IPS-20b (cell line): ENCODE data around the gene PHLDB3.
"Not testable (repeated sequence)": the region's sequence is repeated elsewhere in the genome, so short reads cannot be mapped to it uniquely, and the experiment has no call there.

ENCODE experiments used
- H3K27ac ChIP-seq: one replicate; pipeline ENCODE4 v1.5.1; 2013; ENCODE audit warnings: low read length
- H3K27me3 ChIP-seq: 2 replicates; pipeline ENCODE4 v1.6.1; 2013; ENCODE audit warnings: mild to moderate bottlenecking, low read length, inconsistent platforms; ENCODE audit not compliant: insufficient read depth
- H3K36me3 ChIP-seq: 2 replicates; pipeline ENCODE4 v1.6.1; 2013; ENCODE audit warnings: low read depth, mild to moderate bottlenecking, inconsistent platforms, low read length, moderate library complexity; ENCODE audit not compliant: insufficient read depth
- H3K4me1 ChIP-seq: 2 replicates; pipeline ENCODE4 v1.6.1; 2013; ENCODE audit warnings: mild to moderate bottlenecking, control low read depth, inconsistent platforms, low read length, moderate library complexity; ENCODE audit not compliant: insufficient read depth
- H3K4me3 ChIP-seq: 2 replicates; pipeline ENCODE4 v1.5.1; 2013; ENCODE audit warnings: mild to moderate bottlenecking, low read length, inconsistent platforms
- H3K9ac ChIP-seq: 2 replicates; pipeline ENCODE4 v1.6.1; 2013; ENCODE audit warnings: low read depth, mild to moderate bottlenecking, inconsistent platforms, low read length, moderate library complexity
- H3K9me3 ChIP-seq: 2 replicates; pipeline ENCODE4 v1.6.1; 2013; ENCODE audit warnings: mild to moderate bottlenecking, low read depth, low read length, inconsistent platforms; ENCODE audit not compliant: insufficient read depth

The PHLDB3 gene

DNA sequence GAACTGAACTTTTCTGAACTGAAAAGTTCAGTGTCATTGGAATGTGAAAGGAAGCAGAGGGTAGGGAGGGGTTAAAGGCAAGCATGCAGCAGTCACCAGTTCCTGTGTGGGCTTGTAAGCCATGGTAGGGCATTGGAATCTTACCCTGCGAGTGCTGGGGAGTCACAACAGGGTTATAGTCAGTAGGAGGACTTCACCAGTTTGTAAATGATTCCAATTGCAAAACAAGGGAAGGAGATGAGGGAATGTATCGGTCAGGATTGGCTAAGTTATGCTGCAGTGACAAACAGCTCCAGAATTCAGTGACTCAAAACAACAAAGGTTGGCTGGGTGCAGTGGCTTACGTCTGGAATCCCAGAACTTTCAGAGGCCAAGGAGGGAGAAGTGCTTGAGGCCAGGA, 52.0 kb downstream of the PHLDB3 start:
- Histone ChIP-seq H3K4me1 (no peaks in the 10 kb centered on the region; the same call in 1 of the 2 replicates), H3K4me3 (no peak overlapping the region), H3K9ac (no peak overlapping the region), H3K27me3 (no peaks in the 10 kb centered on the region), H3K27ac (no peak overlapping the region), H3K36me3 (no peaks in the 10 kb centered on the region), H3K9me3 (no peaks in the 10 kb centered on the region)

DNA sequence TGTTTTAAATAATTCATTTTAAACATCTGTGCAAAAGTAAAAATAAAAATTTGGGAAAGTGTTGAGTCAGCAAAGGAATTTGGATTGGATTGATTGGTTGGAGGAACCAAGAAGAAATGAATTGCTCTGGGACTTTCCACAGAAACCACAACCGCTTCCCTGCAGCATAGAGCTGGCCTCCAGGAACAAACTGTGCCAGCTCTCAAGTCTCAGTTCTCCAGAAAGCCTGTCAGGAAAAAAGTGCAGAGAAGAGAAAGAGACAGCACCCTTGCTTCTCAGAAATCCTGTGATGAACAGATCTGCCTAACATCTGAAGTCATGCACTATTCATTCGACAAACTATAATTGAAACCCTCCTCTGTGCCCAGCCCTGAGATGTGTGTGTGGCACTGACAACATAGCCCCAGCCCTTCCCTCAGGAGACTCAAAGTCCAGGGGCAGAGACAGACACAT, 54.0 kb downstream of the PHLDB3 start:
- Histone ChIP-seq H3K4me1 (no peaks in the 10 kb centered on the region; the same call in 1 of the 2 replicates), H3K4me3 (no peak overlapping the region), H3K36me3 (no peaks in the 10 kb centered on the region), H3K9me3 (no peaks in the 10 kb centered on the region), H3K27me3 (no peaks in the 10 kb centered on the region), H3K27ac (no peak overlapping the region), H3K9ac (no peak overlapping the region)

DNA sequence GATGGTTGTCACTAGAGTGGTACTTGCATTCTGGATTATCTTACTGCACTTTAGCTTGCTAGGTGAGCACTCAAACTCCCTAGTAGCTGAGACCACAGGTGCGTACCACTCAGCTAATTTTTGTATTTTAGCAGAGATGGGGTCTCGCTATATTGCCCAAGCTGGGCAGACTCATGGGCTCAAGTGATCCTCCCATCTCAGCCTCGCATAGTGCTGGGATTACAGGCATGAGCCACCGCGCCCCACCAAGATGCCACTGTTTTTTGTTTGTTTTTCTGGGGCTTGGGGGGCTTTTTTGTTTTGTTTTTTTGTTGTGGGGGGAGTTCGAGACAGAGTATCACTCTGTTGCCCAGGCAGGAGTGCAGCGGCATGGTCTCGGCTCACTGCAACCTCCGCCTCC, 56.9 kb downstream of the PHLDB3 start:
- H3K9ac ChIP-seq: no peak overlapping the region
- no peak overlapping the region for H3K27ac ChIP-seq
- H3K9me3 ChIP-seq: no peaks in the 10 kb centered on the region
- no peaks in the 10 kb centered on the region for H3K27me3 ChIP-seq
- no peaks in the 10 kb centered on the region for H3K4me1 ChIP-seq
- H3K4me3 ChIP-seq: no peak overlapping the region
- H3K36me3 ChIP-seq: no peaks in the 10 kb centered on the region

DNA sequence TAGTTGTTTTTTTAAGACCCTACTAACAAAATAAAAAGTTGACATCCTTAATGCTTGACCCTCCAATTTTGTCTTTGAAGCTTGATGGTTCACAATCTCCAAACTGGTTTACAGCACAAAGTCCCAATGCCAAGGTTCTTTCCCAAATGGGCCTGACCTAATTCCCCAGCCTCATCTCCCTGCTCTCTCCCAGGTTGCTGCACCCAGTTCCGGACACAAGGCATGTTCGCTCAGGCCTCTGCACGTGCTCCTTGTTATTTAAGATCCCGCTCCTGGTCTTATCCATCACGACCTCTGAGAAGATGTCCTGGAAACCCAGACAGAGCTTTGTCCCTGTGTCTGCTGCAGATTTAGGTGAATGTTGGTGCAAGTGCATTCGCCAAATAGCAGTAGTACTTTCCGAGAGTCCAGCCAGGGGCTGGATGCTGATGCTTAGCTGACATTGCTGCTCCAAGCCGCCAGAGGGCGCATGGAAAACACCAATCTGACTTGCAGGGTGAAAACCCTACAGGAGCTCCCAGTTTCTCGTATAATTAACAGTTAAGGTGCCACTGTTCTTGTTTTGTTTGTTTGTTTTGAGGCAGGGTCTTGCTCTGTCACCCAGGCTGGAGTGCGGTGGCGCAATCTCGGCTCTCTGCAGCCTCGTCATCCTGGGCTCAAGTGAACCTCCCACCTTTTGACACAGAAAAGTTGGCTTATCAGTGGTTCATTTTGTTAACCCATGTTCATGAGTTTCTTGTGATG, 57.6 kb downstream of the PHLDB3 start:
- no peak overlapping the region for H3K27ac ChIP-seq
- no peak overlapping the region for H3K9ac ChIP-seq
- H3K4me3 ChIP-seq: no peak overlapping the region
- no peaks in the 10 kb centered on the region for H3K4me1 ChIP-seq
- no peaks in the 10 kb centered on the region for H3K27me3 ChIP-seq
- H3K9me3 ChIP-seq: no peaks in the 10 kb centered on the region
- no peaks in the 10 kb centered on the region for H3K36me3 ChIP-seq

DNA sequence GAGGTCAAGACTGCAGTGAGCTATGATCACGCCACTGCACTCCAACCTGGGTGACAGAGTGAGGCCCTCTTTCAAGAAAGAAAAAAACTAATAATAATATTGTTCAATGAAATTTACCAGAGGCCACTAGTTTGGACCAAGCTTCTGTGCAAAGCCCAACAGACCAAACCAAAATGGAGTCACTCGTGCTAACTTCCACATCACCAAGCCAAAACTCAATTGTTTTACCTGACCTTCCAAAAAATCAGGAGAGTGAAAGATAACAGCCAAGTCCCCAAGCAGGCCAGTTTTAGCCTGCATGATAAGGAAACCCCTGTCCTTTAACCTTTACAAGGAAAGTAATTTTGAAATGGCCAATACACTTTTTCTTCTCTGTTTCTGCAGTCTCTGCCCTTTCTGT, 59.1 kb downstream of the PHLDB3 start:
- no peak overlapping the region for H3K4me3 ChIP-seq
- H3K36me3 ChIP-seq: no peaks in the 10 kb centered on the region
- H3K27ac ChIP-seq: no peak overlapping the region
- H3K4me1 ChIP-seq: no peaks in the 10 kb centered on the region
- no peak overlapping the region for H3K9ac ChIP-seq
- no peaks in the 10 kb centered on the region for H3K27me3 ChIP-seq
- no peaks in the 10 kb centered on the region for H3K9me3 ChIP-seq

DNA sequence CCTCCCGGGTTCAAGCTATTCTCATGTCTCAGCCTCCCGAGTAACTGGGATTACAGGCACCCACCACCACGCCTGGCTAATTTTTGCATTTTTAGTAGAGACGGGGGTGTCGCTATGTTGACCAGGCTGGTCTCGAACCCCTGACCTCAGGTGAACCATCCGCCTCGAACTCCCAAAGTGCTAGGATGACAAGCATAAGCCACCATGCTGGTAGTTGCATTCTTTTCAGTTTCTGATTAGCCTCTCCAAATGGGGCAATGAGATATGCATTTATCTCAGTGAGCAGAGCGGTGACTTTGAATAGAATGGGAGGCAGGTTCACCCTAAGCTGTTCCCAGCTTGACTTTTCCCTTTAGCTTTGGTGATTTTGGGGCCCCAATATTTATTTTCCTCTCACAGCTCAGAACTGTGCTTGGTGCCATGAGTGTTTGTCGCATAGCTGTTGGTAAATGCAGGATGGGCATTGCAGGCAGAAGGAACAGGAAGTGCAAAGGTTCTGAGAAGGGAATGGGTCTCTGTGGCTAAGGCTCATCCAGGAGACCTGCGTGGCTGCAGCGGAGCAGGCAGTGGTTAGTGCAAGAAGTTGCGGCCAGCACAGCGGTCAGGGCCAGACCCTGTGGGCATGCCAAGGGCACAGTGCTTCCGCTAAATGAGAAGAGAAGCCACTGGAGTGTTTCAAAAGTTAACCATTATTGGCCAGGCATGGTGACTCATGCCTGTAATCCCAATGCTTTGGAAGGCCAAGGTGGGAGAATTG, 59.8 kb downstream of the PHLDB3 start:
- Histone ChIP-seq H3K27me3 (no peaks in the 10 kb centered on the region), H3K4me3 (no peak overlapping the region), H3K36me3 (no peaks in the 10 kb centered on the region), H3K27ac (no peak overlapping the region), H3K9me3 (no peaks in the 10 kb centered on the region), H3K9ac (no peak overlapping the region), H3K4me1 (no peaks in the 10 kb centered on the region)

DNA sequence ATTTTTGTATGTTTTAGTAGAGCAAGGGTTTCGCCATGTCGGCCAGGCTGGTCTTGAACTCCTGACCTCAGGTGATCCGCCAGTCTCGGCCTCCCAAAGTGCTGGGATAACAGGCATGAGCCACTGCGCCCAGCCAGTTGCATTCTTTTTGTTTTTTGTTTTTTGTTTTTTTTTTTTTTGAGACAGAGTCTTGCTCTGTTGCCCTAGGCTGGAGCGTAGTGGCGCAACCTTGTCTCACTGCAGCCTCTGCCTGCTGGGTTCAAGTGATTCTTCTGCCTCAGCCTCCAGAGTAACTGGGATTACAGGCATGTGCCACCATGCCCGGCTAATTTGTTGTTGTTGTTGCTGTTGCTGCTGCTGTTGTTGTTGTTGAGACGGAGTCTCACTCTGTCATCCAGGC, 60.5 kb downstream of the PHLDB3 start:
- H3K9me3 ChIP-seq, H3K27me3 ChIP-seq, H3K9ac ChIP-seq, H3K36me3 ChIP-seq, H3K4me1 ChIP-seq, H3K4me3 ChIP-seq, H3K27ac ChIP-seq: not testable (repeated sequence)

DNA sequence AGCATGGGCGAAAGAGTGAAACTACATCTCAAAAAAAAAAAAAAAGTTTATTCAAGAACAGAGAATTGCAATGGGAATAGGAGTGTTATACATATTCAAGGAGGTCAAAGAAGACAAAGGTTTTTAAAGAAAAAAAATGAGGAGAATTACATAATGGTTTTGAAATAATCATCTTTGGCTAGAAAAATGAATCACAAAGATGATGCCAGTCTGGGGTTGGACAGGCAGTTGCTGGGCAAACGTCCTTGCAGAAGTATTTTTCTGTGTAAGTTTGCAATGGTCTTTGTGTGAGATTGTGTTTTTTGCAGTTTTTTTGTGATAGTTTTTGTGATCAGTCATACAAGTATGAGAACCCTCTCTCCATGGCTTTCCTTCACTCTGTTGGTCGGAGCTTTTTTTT, 62.8 kb downstream of the PHLDB3 start:
- H3K9ac ChIP-seq: no peak overlapping the region
- no peak overlapping the region for H3K4me3 ChIP-seq
- no peaks in the 10 kb centered on the region for H3K27me3 ChIP-seq
- H3K9me3 ChIP-seq: no peaks in the 10 kb centered on the region
- H3K27ac ChIP-seq: no peak overlapping the region
- H3K36me3 ChIP-seq: no peaks in the 10 kb centered on the region
- no peaks in the 10 kb centered on the region for H3K4me1 ChIP-seq

DNA sequence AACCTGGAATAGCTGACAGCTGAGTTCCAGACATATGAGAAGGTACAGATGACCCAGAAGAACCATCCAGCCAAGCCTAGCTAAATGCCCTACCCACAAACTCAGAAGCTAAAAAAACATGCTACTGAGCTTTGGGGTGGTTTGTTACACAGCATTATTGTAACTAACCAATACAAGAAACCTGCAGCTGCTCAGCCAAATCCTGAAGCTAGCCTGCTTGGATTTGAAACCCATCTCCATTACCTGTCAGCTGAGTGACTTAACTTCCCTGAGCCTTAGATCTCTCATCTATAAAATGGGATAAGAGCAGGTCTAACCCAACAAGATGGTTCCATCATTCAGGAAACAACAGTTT, 64.9 kb downstream of the PHLDB3 start:
- Histone ChIP-seq H3K27ac (no peak overlapping the region), H3K36me3 (no peaks in the 10 kb centered on the region), H3K4me1 (no peaks in the 10 kb centered on the region), H3K4me3 (no peak overlapping the region), H3K27me3 (no peaks in the 10 kb centered on the region), H3K9ac (no peak overlapping the region), H3K9me3 (no peaks in the 10 kb centered on the region)

DNA sequence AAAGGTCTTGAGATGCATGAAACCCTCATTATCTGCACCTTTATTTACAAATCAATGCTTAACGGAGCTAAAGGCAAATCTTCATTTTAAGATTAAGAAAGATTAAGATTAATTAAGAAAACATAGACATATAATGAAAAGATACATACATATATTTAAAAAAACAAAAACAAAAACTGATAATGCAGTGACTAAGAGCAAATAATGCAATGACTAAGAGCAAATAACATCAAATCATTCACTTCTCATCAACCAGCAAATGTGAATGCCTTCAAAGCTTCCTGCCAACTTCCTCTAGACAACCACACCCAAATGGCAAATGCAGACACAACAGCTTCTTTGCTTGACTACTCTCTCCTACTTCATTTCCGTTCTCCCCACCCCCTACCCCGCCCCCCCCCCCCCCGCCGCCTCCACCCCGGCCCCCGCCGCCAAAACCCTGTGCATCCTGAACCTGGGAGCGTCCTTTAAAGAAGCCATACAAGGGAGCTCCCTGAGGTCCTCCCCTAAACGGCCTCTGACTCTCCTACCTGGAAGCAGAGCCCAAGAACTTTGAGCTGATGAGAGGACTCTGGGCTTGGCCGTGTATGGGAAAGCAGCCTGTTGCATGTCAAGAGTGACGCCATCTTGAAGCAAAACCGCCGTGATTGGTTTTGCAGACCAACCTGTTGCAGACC, 65.4 kb downstream of the PHLDB3 start:
- Histone ChIP-seq H3K9ac (no peak overlapping the region), H3K36me3 (no peaks in the 10 kb centered on the region), H3K4me3 (no peak overlapping the region), H3K27me3 (no peaks in the 10 kb centered on the region), H3K27ac (no peak overlapping the region), H3K9me3 (no peaks in the 10 kb centered on the region), H3K4me1 (no peaks in the 10 kb centered on the region)

DNA sequence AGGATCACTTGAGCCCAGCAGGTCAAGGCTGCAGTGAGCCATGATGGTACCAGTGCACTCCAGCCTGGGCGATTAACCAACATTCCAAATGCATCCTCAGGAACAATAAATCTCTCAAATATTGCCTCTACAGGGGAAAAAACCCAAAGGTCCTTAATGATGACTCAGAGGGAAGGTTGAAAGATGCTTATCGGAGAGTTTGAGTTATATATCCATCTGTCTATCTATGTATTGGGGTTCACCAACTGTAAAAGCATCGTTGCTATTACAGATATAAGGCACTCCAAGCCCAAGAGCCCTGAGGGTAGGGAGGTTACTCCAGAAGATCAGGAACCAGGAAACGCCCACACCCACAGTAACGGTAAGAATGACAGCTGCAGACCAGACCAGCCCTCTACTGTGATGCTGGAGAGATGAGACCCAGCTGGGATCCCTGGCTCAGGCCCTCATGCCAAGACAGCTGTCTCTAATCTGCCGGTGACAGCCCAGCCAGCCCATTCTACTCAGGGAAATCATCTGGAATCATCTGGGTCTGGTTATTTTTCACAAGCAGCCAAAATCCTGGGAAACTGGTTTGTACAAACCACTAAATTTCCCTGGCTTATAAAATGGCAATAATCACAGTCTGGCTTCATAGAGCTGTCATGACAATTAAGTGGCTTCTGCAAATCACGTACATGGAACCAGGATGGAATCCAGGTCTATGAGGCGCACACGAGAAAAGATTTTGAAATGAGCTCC, 66.1 kb downstream of the PHLDB3 start:
- no peak overlapping the region for H3K9ac ChIP-seq
- H3K4me1 ChIP-seq: no peaks in the 10 kb centered on the region
- H3K9me3 ChIP-seq: no peaks in the 10 kb centered on the region
- no peaks in the 10 kb centered on the region for H3K36me3 ChIP-seq
- H3K27me3 ChIP-seq: no peaks in the 10 kb centered on the region
- H3K27ac ChIP-seq: no peak overlapping the region
- no peak overlapping the region for H3K4me3 ChIP-seq
